T47D (cell line): ENCODE measurements around the gene ASPRV1.

ENCODE experiments used
- DNase-seq, 2 experiments: peaks; one replicate each; pipeline versions ENCODE4 v3.0.0 to v3.0.0-alpha.2; 2011 to 2012; ENCODE audit warnings: low read depth in 1 of 2, low spot score in 1 of 2
- JUND ChIP-seq: IDR thresholded peaks from 2 replicates; pipeline ENCODE4 v1.6.1; 2012; ENCODE audit warnings: low read depth
- in situ Hi-C: cut with HindIII; loops from 2 replicates; pipeline ENCODE4 v1.10.0; 2016; ENCODE audit warnings: low sequenced_read_pairs, low pct_unique_long_range_greater_than_20kb

The ASPRV1 gene

DNA sequence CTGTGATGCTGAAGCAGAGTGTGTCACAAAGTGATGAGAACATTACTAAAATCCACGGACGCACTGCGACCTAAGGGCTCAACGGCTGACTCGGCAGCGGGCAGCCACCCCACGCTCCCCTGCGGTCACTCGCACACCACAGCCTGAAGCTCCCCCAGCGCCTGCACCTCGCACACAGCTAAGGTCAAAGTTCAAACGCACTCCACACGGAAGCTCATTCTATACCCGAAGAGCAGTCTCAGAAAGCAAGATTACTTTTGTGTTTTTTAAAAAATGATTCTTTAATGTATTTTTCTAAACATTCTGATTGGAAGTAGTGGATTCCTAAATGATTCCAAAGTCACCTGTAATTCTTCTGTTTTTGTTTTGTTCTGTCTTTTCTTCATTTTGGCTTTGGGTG is 21.7 kb downstream of the ASPRV1 start:
- TF ChIP-seq JUND, result no peak
- in situ Hi-C loops, result no loop called here
- DNase-seq, result no peak

DNA sequence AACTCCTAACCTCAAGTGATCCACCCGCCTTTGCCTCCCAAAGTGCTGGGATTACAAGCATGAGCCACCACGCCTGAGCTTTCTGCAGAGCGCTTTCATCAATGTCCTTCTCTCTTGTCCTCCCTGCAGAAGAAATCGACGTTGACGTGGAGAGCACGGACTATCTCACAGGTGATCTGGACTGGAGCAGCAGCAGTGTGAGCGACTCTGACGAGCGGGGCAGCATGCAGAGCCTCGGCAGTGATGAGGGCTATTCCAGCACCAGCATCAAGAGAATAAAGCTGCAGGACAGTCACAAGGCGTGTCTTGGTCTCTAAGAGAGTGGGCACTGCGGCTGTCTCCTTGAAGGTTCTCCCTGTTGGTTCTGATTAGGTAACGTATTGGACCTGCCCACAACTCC is 23.5 kb downstream of the ASPRV1 start:
- in situ Hi-C loops, result no loop called here
- no peak for DNase-seq
- no peak for TF ChIP-seq JUND

DNA sequence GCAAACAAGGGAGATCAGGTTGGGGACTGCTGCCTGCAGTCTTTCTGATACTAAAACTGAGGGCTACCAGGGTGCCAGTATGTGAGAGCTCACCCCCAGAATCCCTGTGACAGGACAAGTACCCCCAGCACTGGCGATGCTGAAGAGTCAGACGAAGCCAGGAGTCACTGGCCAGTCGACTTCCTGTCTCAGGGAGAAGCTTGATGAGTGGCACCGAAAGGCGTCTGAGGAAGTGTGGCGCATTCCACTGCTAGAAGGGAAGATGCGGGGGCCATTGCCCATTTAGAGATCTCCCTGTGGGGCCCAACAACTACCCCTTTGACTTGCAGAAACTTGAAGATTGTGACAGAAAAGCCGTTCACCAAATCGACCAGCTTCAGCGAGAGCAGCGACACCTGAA is 24.5 kb downstream of the ASPRV1 start:
- no peak for DNase-seq
- TF ChIP-seq JUND, result no peak
- in situ Hi-C loops, result no loop called here

DNA sequence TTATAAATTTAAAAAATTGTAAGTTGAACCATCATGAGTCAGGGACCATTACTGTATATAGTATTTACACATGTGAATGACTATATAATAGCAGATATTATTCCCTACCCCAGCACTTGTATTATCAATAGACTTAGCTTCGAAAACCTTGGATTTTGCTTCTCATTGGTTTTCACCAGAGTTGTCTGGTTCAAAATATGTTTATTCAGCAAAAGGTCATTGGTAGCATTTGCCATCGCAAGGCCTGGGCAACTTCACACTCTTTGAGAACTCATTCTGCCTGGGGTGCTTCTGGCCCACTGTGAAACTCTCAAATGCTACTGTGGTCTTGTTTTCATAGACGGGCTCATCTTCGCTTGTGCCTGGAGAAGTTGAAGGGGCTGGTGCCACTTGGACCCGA is 26.4 kb downstream of the ASPRV1 start:
- no peak for TF ChIP-seq JUND
- no peak for DNase-seq
- in situ Hi-C loops, result no loop called here

DNA sequence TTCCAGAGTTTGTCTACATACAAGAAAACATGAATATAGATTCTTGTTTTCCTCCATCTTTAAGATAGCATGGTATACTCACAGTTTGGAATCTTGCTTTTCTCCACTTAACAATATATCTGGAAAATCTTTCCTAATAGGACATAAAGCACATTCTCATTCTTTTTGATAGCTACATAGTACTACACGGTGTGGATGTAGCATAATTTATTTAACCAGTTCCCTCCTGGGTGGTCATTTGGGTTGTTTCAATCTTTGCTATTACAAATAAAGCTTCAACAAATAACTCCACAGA is 26.9 kb downstream of the ASPRV1 start:
- in situ Hi-C loops, result no loop called here
- no peak for DNase-seq
- TF ChIP-seq JUND, result no peak

DNA sequence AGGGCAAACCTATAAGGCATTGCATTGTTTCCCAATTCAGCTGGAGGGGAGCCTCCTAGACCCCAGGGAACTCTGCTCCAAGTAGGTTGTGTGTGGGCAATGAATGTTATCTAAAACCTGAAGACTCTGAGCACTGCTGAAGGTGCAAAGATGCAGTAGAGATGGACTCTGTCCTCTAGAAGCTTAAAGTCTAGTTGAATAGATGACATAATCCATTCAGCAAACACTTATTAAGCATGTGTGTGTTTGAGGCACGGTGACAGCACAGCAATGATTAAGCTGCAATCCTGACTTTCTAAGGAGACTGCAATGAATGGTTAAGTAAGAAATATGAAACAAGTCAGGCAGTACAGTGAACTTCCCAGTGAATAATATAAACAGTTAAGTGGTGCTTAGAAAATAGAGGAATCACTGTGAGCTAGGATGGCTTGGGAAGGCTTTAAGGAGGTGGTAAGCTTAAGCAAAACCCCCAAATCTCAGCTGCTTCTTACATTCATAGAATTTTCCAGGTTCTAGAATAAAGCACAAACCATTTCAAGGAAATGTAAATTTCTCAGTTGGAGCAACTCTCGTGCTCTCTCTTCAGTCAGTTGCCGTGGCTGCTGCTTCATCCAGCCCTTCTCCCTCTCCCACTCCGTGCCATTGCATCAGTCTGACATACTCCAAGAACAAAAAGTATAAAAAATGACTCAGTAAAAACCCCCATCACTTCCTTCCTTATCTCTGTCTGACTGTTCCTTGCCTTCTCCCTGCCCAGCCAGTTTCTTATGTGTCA is 27.4 kb downstream of the ASPRV1 start:
- no peak for DNase-seq
- TF ChIP-seq JUND, result no peak
- in situ Hi-C loops, result no loop called here

DNA sequence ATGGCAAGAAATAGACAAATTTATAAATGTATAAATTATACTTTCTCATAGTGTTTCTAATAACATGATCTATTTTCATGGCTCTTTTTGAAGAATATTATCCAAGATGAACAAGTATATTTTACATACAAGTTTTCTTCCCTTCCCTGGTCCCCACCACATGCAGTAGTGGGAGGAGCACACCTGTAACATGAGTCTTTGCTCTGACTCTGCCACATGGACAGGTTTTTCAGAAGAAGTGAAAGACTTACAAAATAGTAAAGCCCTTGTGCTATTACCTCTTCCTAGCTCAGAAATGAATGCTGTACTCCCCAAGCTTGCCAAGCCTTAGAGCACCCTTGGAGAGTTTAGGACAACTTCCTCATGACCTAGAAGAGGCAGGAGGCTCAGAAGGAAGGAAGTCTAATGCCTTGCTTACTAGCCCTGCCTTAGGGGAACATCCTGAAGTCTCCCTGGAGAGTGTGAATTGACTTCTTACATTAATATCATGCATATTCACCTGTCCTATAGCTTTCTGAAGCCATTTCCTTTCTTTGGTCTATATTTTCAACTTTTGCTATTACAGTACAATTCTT is 28.1 kb downstream of the ASPRV1 start:
- no peak for TF ChIP-seq JUND
- in situ Hi-C loops, result no loop called here
- no peak for DNase-seq

DNA sequence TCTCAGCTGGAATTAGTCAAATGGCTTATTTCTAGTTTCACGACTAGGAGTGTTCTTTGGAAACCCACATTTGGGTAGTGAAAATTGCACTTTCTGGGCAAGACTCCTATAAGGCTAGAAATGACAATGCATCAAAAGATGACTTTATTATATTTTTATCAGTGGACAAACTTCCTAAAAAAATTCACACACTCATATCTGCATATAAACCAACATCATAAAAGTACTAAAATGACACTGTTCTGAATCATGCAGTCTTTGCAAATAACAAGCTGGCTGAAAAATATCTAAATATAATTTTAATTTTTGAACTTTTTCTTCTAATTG is 28.9 kb downstream of the ASPRV1 start:
- in situ Hi-C loops, result no loop called here
- TF ChIP-seq JUND, result no peak
- DNase-seq, result no peak

DNA sequence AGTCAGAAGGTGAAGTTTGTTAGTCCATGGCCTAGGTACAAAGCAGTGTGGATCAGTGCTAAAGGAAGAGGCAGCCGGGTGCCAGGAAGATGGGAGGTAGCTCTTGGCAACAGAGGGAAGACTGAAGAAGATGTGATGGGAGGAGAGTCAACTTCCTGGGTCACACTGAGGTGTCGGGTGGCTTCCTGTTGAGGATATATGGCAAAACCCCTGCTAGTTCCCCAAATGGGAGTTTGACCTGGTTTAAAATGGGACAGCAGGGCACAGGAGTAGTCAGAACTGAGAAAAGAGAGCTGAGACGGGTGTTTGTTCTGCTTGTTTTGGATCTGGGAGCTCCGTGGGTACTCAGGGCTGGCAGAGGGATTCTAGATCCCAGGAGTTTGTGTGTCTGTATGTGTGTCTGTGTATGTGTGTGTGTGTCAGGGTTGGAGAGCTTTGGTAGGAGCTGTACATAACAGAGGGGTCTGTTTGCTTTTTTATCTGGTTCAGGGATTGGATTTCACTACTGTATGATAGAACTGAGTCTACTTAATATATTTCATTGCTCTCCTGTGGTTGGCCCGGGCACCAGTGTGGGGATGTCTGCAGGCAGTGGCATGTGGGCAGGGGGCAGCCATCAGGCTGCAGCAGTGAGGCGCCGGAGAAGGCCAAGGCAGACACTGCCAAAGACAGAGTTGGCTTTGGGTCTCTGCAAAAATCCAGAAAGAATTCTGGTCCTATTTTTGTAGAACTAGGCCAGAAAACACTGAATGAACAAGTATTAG is 29.4 kb downstream of the ASPRV1 start:
- in situ Hi-C loops, result no loop called here
- no peak for DNase-seq
- no peak for TF ChIP-seq JUND

DNA sequence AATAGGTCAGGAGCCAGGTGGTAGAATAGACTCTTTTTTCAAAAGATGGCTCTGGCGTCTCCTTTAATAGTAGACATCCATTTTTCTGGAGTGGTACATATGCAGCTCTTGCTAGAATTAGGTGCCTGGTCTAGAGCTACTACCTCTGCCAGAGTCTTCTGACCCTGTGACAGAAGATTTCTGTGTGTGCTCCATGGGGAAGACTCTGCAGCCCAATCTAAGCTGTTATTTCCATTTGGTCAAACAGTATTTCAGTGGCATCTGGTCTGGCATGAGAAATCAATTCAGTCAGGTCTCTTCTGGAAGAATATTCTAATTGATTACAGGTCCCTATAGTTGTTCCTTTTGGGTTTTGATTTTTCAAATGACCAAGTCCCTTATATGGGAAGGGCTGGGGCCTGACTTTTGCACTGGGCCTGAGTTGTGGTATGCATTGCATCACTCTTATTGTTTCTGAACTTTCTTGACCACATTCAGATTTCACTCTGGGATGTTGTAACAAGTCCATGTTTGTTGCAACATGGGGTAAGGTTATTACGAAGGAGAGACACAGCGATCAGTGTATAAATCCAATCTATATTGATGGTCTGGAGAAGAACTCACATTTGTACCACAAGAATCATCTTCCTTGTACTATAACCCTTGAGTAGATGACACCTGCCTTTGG is 34.4 kb downstream of the ASPRV1 start:
- no peak for TF ChIP-seq JUND
- DNase-seq, result no peak
- in situ Hi-C loops, result no loop called here

DNA sequence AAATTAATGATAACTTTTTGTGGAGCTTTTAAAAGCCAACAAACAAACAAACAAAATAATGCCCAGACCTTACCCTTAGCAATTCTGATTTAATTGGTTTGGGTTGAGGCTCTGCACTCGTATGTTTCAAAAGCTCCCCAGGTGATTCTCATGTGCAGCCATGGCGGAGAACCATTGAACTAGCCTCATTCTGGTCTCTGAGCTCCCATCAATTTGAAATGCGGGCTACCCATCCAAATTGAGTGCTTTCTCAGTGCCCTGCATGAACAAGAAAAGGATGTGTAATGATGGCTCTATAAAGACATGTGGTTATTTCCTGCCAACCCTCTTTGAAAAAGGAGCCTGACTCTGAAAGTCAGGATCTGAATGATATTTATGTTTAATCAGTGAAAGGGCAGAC is 38.3 kb downstream of the ASPRV1 start:
- in situ Hi-C loops, result no loop called here
- DNase-seq, result no peak
- no peak for TF ChIP-seq JUND

DNA sequence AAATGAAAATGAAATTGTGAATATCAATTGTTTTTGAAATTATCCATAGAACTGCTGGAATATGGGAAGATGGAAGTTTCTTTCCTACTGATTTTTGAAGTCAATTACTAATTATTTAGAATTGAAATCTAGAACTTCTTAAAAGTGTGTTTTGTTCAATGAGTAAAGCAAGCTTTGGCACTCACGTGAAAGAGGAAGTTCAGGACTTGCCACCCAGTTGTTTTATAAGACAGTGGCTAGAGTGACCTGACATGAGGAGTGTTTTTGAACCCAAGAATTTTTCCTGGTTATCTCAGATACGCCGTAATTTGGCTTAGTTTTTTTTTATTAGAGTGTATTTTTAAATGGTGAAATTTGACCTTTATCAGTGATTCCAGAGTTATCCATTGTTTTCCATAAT is 43.0 kb downstream of the ASPRV1 start:
- in situ Hi-C loops, result no loop called here
- no peak for TF ChIP-seq JUND
- no peak for DNase-seq

DNA sequence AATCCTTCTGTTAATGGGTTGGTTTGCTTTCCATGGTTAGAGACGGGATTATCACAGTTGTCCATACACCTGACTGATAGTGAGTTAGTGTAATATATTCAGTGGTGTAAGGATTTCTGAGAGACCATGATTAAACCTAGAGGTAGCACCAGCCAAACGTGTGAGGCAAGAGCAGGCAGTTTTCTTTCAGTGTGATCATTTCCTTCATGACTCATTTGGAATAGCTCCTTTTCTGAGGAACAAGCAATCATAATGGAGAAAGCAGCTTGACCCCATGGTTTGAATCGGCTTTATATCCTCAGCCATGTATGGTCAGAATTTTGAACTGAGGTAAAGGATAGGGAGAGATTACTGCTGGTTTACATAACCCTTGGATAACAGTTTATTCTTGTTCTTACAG is 43.6 kb downstream of the ASPRV1 start:
- no peak for DNase-seq
- in situ Hi-C loops, result no loop called here

More for the DNA sequence above, 43.6 kb downstream of the ASPRV1 start:
- no peak for TF ChIP-seq JUND
